HG03060 (cell line): ENCODE results near the gene HMGN1.

ENCODE experiments used
- ATAC-seq: cut with Tn5 transposase; IDR thresholded peaks from one replicate; pipeline ENCODE4 v1.9.1; 2021; ENCODE audit warnings: low read depth, moderate number of reproducible peaks; ENCODE audit not compliant: unreplicated experiment

The HMGN1 gene

DNA sequence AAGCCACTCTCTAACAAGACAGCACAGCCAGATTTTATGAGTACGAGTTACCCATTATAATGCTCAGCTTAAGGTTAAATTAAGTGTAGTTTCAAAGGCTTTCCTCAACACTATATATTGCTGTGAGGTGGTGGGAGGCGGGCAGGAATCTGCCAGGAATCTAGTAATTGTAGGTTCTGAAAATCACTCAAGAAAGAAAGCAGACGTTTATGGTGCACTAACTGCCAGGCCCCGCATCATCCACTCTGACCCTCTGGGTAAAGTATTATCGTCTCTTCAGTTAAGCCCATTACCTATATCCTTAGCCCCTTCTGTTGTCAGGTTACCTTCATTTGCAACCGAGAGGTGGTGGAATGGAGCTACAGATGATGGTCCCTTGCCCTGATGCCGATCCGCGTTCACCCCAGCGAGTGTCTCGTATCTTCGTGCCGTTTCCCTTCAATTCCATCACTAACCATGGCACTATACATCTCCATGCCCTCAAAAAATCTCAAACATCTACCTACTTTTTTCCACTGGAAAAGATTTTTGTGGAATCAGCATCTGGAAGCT, 12.4 kb downstream of the HMGN1 start:
- no peak for ATAC-seq

DNA sequence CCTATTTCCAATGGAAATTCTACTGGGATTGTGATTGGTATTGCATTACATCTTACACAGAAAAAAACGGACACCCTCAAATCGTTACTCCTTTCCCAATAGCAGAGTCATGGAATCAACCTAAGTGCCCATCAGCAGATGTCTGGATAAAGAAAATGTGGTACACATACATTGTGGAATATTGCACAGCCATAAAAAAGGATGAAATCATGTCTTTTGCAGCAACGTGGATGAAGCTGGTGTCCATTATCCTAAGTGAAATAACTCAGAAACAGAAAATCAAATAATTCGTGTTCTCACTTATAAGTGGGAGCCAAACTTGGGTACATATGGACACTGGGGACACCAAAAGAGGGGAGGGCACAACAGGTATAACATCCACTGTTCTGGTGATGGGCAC, 14.3 kb downstream of the HMGN1 start:
- ATAC-seq: no peak

DNA sequence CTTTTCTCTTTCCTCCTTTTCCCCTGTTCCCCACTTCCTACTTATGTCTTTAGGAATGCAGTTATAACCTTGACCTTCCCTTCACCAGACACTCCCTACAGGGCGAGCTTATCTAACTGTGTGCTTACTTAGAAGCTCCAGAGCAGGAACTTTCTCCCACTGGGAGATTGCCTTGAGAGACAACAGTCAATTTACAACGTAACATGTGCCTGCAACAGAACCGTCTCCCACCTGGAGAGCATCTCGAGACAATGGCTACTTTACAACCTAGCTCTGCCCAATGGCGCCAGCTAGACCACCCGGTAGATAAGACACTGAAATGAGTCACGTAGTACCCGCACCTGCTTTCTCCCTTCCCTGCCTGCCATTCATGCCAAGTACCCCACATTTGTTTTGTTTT, 16.7 kb downstream of the HMGN1 start:
- ATAC-seq: no peak

DNA sequence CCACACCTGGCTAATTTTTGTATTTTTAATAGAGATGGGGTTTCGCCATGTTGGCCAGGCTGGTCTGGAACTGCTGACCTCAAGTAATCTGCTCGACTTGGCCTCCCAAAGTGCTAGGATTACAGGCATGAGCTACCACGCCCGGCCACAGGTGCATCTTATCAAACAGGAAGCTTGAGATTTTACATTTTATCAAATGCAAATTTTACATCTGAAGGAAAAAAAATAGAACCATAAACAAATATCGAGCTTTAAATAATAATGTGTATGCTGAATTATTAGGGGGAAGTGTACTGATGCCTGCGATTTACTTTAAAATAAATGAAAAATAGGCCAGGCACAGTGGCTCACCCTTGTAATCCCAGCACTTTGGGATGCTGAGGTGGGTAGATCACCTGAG, 18.9 kb downstream of the HMGN1 start:
- ATAC-seq: no peak

DNA sequence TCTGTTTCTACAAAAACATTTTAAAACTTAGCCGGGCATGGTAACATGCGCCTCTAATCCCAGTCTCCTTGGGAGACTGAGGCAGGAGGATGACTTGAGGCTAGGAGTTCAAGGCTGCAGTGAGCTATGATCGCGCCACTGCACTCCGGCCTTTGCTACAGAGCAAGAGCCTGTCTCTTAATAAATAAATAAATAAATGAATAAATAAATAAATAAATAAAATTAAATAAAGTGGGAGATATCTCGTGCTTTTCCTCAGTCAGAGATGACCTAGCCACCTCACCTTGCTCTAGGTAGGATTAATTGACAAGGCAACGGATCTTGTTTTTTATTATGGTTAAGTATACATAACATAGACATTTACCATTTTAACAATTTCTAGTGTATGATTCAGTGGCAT, 21.2 kb downstream of the HMGN1 start:
- no peak for ATAC-seq

DNA sequence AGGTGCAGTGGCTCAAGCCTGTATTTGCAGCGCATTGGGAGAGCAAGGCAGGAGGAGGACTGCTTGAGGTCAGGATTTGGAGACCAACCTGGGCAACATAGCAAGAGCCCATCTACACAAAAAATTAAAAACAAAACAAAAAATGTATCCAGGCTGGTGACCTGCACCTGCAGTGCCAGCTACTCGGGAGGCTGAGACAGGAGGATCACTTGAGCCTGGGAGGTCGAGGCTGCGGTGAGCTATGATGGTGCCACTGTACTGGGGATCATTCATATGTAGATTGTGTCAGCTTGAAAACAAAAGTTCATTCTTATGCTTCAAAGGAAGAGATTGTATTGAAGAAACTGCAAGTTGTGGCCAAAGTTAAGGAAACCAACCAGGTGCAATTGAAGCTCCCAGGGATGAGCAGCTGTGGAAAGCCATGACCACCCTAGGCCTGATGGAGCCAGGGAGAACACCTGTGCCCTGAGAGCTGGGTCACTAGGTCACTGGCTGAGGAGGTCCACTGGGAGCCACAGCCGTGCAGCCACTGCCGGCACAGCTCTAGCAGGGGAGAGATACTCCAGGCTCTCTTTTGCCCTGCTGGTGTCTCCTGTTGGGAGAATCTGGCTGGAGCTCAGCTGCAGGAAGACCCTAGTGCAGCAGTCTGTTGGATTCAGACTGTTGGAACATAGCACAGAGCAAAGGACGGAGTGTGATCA, 22.1 kb downstream of the HMGN1 start:
- no peak for ATAC-seq

DNA sequence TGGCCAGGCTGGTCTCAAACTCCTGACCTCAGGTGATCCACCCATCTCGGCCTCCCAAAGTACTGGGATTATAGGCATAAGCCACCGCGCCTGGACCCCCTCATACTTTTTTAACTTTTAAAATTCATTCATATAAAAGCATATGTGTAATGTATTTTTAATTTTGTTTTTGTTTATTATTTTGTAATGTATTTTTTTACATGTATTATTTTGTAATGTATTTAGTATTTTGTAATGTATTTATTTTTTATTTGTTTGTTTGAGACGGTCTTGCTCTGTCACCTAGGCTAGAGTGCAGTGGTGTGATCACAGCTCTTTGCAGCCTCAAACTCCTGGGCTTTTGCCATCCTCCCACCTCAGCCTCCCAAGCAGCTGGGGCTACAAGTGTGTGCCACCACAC, 23.4 kb downstream of the HMGN1 start:
- no peak for ATAC-seq

DNA sequence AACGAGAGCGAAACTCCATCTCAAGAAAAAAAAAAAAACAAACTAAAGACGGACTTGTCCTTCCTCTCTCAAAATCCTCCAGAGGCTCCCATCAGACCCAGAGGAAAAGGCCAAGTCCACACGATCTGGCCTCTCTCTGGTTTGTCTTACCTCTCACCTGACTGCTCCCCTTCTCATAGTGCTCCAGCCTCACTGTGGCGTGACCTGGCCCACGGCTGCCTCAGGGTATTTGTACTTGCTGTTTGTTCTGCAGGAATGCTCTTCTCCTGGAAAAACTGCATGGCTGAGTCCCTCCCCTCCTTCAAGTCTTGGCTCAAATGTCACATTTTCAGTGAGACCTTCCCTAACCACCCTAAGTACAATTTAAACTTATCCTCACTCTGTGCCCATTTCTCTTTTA, 27.5 kb downstream of the HMGN1 start:
- ATAC-seq: no peak

DNA sequence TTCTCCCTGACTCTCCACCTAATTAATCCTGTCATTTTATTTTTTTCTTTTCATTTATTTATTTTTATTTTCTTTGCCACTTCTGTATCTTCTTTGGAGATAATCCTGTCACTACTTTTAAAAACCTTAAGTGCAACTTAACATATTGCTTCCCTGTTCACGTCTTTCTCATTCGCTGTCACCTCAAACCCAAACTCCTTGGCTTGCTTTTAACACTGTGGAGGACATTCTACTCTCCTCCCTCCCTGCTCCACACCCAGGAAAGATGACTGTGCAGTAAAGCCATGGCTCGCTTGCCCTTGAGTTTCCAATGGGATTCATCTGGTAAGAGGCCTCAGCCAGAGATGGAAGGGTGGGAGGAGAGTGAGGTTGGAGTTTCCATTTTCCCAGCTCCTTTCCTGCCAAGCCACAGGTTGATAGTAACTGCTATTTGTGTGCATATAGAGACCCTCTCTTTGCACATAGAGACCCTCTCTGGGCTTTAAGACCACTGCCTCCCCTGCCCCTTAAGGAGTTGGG, 29.0 kb downstream of the HMGN1 start:
- ATAC-seq: no peak

DNA sequence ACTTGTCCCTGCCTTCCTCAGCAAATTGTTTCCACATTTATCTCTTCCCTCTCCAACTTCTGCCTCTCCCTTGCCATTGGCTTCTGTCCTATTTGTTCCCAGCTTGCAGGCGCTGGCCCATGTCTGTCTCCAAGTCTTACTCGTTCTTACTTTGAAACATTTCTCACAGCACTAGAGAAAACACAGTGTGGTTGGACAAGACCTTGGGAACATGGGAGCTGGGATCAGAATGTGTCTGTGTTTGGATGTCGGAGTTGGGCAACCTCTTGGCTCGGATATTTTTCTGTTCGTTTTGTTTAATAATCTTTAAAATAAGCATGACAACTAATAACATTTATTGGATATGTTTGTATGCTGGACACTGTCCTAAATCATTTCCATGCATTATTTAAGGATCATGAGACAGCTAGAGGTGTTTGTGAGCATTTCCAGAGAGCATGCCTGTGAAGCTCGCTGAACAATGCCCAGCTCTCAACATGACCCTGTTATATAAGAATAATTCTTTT, 29.6 kb downstream of the HMGN1 start:
- no peak for ATAC-seq

DNA sequence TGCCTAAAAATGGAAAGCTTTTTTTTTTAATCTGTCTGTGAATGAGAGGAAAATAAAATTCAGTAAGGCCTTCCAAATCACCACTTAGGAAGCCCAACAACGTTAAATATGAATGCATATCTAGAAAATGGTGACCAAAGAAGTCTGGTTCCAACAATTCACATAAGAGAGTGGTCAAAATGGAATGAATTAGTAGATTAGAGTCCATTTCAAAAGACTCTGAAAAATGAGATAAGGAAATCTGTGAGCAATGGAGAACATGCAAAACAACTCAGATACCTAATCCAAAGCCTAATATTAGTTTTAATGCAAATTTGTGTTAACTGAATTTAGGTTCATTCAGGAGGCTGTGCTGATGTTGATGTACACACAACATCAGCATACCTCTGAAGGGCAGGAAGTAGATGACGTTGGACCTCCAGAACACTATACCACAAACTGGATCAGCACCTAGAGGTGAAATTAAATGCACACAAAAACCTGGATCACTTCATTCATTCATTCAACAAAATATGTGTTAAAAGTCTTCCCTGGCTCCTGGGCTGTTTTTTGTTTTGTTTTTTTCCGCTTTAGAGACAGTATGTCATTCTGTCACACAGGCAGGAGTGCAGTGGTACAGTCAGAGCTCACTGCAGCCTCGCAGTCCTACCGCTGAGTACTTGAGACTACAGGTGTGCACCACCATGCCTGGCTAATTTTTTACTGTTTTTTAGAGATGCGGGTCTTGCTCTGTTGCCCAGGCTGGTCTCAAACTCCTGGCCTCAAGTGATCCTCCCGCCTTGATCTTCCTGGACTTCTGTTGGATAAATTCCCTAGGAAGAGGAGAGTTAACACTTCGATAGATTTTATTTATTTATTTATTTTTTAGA, 30.6 kb downstream of the HMGN1 start:
- no peak for ATAC-seq

DNA sequence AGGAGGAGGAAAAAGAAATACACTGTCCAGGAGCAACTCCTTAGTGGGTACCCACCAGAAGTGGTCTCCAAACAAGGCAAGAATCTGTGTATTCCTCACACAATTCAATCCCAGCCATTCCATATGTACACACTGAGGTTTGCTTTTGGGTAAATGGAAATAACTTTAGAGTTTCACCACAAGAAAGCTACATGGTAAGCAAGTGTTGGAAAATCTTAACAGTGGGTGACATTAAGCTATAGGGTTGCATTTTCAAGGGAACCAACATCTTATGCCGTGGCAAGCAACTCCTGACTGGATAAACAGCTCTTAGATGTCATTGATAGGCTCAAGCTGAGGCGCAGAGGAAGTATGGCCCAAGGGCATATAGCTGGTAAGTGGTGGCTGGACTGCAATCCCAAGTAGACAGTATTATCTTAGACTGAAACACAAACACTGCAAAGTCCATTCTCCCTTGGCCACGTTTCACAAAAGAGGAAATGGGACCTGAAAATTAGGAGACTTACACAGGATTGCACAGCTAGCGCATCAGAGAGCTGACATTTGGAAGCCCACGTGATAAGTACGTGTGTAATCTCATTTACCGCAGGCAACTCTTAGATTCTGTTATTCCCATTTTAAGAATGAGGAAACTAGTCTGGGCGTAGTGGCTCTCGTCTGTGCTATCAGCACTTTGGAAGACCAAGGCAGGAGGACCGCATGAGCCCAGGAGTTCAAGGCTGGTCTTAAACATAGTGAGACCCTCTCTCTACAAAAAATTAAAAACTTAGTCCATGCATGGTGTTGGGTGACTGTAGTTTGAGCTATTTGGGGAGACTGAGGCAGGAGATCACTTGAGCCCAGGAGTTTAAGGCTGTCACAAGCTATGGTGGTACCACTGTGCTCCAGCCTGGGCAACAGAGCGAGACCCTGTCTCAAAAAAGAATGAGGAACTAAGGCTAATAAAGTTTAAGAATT, 31.5 kb downstream of the HMGN1 start:
- no peak for ATAC-seq

DNA sequence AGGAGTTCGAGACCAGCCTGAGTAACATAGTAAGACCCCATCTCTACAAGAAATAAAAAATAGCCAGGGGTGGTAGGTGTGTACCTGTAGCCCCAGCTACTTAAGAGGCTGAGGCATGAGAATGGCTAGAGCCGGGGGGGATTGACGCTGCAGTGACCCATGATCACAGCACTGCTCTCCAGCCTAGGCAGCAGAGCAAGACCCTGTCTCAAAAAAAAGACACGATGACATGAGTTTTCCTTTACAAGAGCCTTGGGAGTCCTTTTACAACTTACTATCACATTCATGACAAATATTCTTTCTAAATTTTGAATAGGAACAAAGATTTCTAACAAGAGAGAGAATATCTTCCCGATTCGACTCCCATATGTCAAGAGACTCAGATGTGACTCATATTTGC, 32.2 kb downstream of the HMGN1 start:
- ATAC-seq: no peak

DNA sequence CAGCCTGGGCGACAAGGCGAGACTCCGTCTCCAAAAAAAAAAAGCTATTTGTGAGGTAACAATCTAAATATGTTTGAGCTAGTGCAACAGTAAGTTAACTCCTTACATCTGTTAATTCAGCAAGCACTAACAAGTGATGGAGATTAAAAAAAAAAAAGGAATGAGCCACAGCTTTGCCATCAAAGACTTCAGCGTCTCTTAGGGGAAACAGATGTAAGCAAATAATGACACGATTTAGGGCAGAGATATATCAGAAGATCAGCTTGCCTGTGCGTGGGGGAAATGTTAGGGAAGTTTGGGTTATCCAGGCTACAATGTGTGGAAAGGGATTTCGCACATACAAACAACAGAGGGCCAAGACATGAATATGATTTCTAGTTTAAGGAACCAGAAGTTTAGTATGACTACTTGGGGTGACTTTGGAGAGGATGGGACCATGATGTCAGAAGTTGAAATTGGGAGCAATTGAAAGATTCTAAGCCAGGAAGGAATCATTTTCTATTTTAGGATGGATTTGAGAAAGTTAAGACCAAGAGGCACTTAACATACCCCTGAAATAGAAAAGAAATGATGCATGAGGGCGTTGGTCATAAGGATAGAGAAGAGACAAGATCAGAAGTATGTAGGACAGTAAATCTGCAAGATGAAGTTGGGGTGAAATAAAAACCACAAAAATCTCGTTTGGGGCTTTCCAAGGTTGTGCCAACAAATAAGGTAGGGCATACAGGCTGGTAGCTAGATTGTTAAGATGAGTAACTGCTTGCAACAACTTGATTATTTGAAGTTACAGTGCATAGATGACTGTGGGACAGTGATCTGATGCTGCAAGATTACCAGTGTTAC, 33.1 kb downstream of the HMGN1 start:
- no peak for ATAC-seq

DNA sequence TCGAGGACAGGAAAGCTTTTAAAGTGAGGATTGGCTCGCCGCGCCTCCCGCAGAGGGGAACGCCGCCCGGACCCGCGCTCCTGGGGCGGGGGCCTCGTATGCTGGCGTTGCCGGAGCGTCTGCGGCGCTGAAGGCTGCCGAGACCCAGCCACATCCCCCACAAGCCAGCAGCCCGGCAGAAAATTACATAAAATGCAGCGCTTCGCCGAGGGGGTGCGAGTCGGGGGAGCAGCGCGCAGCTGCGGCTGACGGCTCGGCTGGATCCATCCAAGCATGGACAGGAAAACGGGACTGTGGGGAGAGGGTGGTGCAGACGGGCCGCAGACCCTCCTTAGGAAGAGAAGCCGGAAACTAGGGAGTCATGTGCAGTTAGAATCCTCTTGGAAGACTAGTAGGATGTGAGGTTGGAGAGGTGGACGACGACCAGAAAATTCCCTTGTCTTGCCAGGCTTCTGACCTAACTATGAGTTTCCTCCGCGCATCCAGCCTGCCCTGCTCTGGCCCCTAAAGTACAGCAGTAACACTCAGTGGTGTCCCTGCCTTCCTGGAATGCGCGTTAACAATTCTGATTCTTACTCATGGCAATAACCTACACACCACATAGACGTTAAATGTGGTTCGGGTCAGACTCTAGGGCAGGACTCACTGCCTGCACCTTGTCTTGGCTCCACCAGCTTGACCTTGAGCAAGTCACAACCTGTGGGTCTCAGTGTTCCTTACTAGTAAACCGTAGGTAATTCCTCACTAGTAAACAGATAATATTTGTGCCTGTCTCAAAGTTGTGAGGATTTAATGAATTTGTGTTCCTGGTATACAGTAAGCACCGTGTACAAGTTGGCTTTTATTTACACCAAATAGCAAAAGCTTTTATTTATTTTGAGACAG, 34.5 kb downstream of the HMGN1 start:
- ATAC-seq: no peak

DNA sequence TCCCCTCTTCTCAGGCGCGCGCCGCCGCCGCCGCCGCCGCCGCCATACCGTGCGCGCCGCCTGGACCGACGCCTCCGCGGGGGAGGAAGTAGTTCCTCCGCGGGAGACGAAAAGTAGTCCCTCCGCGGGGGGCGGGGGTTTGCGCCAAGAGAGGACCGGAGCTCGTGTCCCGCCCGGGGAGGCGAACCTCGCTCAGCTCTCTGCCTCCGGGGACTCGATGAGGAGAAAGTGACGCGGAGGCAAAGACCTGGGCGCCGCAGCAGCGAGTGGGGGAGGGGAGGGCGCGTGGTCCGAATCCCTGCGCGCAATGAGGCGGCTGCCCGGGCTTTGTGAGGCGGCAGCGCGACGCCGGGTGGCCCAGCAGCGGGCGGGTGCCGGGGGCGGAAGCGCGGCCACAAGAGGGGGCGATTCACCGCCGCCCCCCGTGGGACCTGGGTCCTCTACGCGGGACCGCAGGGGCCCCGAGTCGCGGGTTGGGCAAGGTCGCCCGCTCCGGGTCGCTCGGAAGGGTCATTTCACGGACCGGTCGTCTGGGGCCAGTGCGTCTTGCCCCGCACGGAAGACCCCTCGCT, 35.2 kb downstream of the HMGN1 start, which contains the start of gene BRWD1:
Gene BRWD1, minus strand, starts transcription at position 62 of the 572 bp plus-strand sequence. CDS start 141 bp downstream, outside the sequence.
- ATAC-seq: no peak

DNA sequence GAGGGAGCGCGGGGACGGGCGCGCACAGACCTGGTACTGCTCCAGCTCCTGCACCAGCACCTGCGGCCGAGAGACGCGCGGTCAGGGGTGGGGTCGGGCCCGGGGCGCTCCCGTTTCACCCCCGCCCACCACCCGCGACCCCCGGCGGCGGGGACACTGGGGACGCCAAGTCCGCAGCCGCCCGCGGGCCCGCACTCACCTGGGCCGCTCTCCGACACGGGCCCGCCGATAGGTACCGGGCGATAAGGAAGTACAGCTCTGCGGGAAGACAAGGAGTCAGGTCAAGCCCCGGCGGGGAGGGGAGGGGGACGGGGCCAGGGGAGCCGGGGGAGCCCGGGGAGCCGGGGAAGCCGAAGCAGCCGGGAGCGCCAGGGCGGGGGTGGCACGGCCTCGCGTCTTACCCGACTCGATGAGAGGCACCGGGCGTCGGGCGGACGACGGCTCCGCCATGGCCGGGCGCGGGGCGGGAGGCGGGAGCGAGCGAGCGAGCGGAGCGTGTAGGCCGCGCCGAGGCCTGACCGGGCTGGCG, 35.8 kb downstream of the HMGN1 start:
- ATAC-seq: no peak
